Measurements from ENCODE around the gene STOML1.
A peak's percentile ranks its signal among the peaks of the same experiment; 100 is the strongest.

The STOML1 gene

GRCh38 chr15:73959012-73959581 lies 33.0 kb downstream of the STOML1 start:
- DNase-seq: peak; percentile 54

- no peak for DNase-seq
Measured at GRCh38 chr15:73957785-73958184, 34.3 kb downstream of the STOML1 start.

- no peak for DNase-seq
Measured at GRCh38 chr15:73957276-73957675, 34.8 kb downstream of the STOML1 start.

- no peak for DNase-seq
Measured at GRCh38 chr15:73956743-73957135, 35.4 kb downstream of the STOML1 start.

GRCh38 chr15:73955861-73956742 lies 36.0 kb downstream of the STOML1 start:
- DNase-seq: no peak

- DNase-seq: no peak
Measured at GRCh38 chr15:73955326-73955725, 36.8 kb downstream of the STOML1 start.

- no peak for DNase-seq
Measured at GRCh38 chr15:73954188-73955145, 37.6 kb downstream of the STOML1 start.

- DNase-seq: no peak
Measured at GRCh38 chr15:73952913-73953750, 39.0 kb downstream of the STOML1 start.

GRCh38 chr15:73952171-73952912 lies 39.8 kb downstream of the STOML1 start:
- DNase-seq: no peak

- DNase-seq: no peak
Measured at GRCh38 chr15:73951601-73952000, 40.5 kb downstream of the STOML1 start.

- DNase-seq: peak; percentile 68
Measured at GRCh38 chr15:73950831-73951561, 41.1 kb downstream of the STOML1 start.

GRCh38 chr15:73950479-73950830 lies 41.6 kb downstream of the STOML1 start:
- DNase-seq: no peak

GRCh38 chr15:73949496-73949895 lies 42.6 kb downstream of the STOML1 start:
- DNase-seq: no peak

GRCh38 chr15:73948982-73949381 lies 43.1 kb downstream of the STOML1 start:
- DNase-seq: no peak

- no peak for DNase-seq
Measured at GRCh38 chr15:73948396-73948795, 43.7 kb downstream of the STOML1 start.

GRCh38 chr15:73947651-73948050 lies 44.4 kb downstream of the STOML1 start:
- DNase-seq: no peak

- DNase-seq: no peak
Measured at GRCh38 chr15:73946795-73947370, 45.2 kb downstream of the STOML1 start.

GRCh38 chr15:73946046-73946721 lies 45.9 kb downstream of the STOML1 start:
- no peak for DNase-seq

- DNase-seq: no peak
Measured at GRCh38 chr15:73945130-73945508, 47.0 kb downstream of the STOML1 start.
